ENCODE measurements around the gene FNDC3B.

FNDC3B gene

GRCh38 chr3:172002512-172003078 is 36.8 kb upstream of the FNDC3B start:
- no peak for DNase-seq (ENCODE audit: low read depth)
- no peak overlapping the region for H3K4me3 ChIP-seq (ENCODE audit: low read depth, low read length)
- no peak for TF ChIP-seq MYC (IDR thresholded peaks at IDR 0.05; ENCODE audit: low read depth, low read length)
- no peak for TF ChIP-seq CTCF (IDR thresholded peaks at IDR 0.05; ENCODE audit: low read depth, low read length)
- TF ChIP-seq MAX (IDR thresholded peaks at IDR 0.05; ENCODE audit: low read depth, low read length), result no peak
- TF ChIP-seq POLR2A (IDR thresholded peaks at IDR 0.05; ENCODE audit: extremely low read depth, insufficient read length), result no peak

GRCh38 chr3:172003146-172003545 is 36.2 kb upstream of the FNDC3B start:
- TF ChIP-seq MAX (IDR thresholded peaks at IDR 0.05; ENCODE audit: low read depth, low read length) (no peak), POLR2A (IDR thresholded peaks at IDR 0.05; ENCODE audit: extremely low read depth, insufficient read length) (no peak), CTCF (IDR thresholded peaks at IDR 0.05; ENCODE audit: low read depth, low read length) (no peak), MYC (IDR thresholded peaks at IDR 0.05; ENCODE audit: low read depth, low read length) (no peak)
- H3K4me3 ChIP-seq (ENCODE audit: low read depth, low read length), result no peak overlapping the region
- no peak for DNase-seq (ENCODE audit: low read depth)

- DNase-seq (ENCODE audit: low read depth), result no peak
- TF ChIP-seq MYC (IDR thresholded peaks at IDR 0.05; ENCODE audit: low read depth, low read length) (no peak), POLR2A (IDR thresholded peaks at IDR 0.05; ENCODE audit: extremely low read depth, insufficient read length) (no peak), CTCF (IDR thresholded peaks at IDR 0.05; ENCODE audit: low read depth, low read length) (no peak), MAX (IDR thresholded peaks at IDR 0.05; ENCODE audit: low read depth, low read length) (no peak)
- H3K4me3 ChIP-seq (ENCODE audit: low read depth, low read length), result no peak overlapping the region
Measured at GRCh38 chr3:172007065-172007370, 32.4 kb upstream of the FNDC3B start.

- no peak for TF ChIP-seq CTCF (IDR thresholded peaks at IDR 0.05; ENCODE audit: low read depth, low read length)
- no peak for TF ChIP-seq POLR2A (IDR thresholded peaks at IDR 0.05; ENCODE audit: extremely low read depth, insufficient read length)
- no peak for TF ChIP-seq MYC (IDR thresholded peaks at IDR 0.05; ENCODE audit: low read depth, low read length)
- TF ChIP-seq MAX (IDR thresholded peaks at IDR 0.05; ENCODE audit: low read depth, low read length), result no peak
- DNase-seq (ENCODE audit: low read depth), result no peak
- no peak overlapping the region for H3K4me3 ChIP-seq (ENCODE audit: low read depth, low read length)
Measured at GRCh38 chr3:172009803-172010202, 29.6 kb upstream of the FNDC3B start.

- TF ChIP-seq MAX (IDR thresholded peaks at IDR 0.05; ENCODE audit: low read depth, low read length), result no peak
- no peak for TF ChIP-seq POLR2A (IDR thresholded peaks at IDR 0.05; ENCODE audit: extremely low read depth, insufficient read length)
- TF ChIP-seq MYC (IDR thresholded peaks at IDR 0.05; ENCODE audit: low read depth, low read length), result no peak
- no peak for TF ChIP-seq CTCF (IDR thresholded peaks at IDR 0.05; ENCODE audit: low read depth, low read length)
- no peak overlapping the region for H3K4me3 ChIP-seq (ENCODE audit: low read depth, low read length)
- no peak for DNase-seq (ENCODE audit: low read depth)
Measured at GRCh38 chr3:172012775-172013174, 26.6 kb upstream of the FNDC3B start.

- no peak for DNase-seq (ENCODE audit: low read depth)
- no peak overlapping the region for H3K4me3 ChIP-seq (ENCODE audit: low read depth, low read length)
- no peak for TF ChIP-seq POLR2A (IDR thresholded peaks at IDR 0.05; ENCODE audit: extremely low read depth, insufficient read length)
- no peak for TF ChIP-seq CTCF (IDR thresholded peaks at IDR 0.05; ENCODE audit: low read depth, low read length)
- TF ChIP-seq MYC (IDR thresholded peaks at IDR 0.05; ENCODE audit: low read depth, low read length), result no peak
- no peak for TF ChIP-seq MAX (IDR thresholded peaks at IDR 0.05; ENCODE audit: low read depth, low read length)
Measured at GRCh38 chr3:172014145-172014544, 25.2 kb upstream of the FNDC3B start.
